KOPT-K1 (cell line): Measurements from ENCODE around the gene PKP3.
"Not testable (repeated sequence)": the region's sequence is repeated elsewhere in the genome, so short reads cannot be mapped to it uniquely, and the experiment has no call there.

Experiments
- H3K27ac ChIP-seq: fragments of 200-600 bp; sonication (generic); 2 replicates; pipeline ENCODE4 v1.5.1; 2016; ENCODE audit warnings: antibody characterized with exemption, mild to moderate bottlenecking, low read depth, low read length; ENCODE audit not compliant: poor library complexity, severe bottlenecking
- H3K36me3 ChIP-seq: fragments of 200-600 bp; sonication (generic); 2 replicates; pipeline ENCODE4 v1.5.1; 2017; ENCODE audit warnings: antibody characterized with exemption, mild to moderate bottlenecking, low read length, moderate library complexity; ENCODE audit not compliant: insufficient read depth
- H3K9me3 ChIP-seq: fragments of 200-600 bp; sonication (generic); 2 replicates; pipeline ENCODE4 v1.5.1; 2017; ENCODE audit warnings: antibody characterized with exemption, low read length, mild to moderate bottlenecking; ENCODE audit not compliant: insufficient read depth, poor library complexity, severe bottlenecking

Gene PKP3

GRCh38 chr11:418343-419247 is 24.6 kb downstream of the PKP3 start:
- Histone ChIP-seq H3K9me3 (no peaks in the 10 kb centered on the region), H3K36me3 (no peaks in the 10 kb centered on the region), H3K27ac (no peak overlapping the region)

DNA sequence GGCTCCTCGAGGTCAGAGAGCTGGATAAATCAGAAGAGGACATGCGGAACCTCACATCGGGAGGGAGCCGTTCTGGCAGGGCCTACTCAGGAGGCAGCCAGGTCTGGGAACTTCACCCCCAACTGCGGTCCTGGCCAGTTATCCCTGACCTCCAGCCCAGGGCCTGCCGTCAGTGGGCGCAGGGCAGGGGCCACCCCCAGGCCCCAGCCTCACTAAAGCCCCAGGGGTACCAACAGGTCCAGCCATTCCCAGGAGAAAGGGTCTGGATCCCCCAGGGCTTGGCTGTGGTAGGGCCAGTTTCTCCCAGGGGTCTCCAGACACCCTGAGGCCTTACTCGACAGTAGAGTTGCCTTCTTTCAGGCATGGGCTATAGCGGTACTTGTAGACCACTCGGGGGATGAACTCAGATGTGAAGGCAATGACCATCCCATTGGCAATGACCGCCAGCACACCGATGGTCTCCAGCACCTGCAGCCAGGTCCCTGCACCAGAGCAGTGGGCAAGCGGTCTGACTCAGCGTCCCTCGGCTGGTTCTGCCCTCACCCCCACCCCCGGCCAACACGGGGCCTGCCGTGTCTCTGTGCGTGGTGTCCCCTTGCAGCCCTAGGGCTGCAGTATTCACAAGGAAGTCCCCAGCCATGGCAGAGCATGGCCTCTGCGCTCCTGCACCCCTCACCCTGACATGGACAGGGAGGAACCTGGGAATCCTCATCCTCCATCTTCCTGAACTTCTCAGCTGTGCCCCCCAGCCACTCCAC is 25.4 kb downstream of the PKP3 start:
- no peak overlapping the region for H3K27ac ChIP-seq
- no peaks in the 10 kb centered on the region for H3K9me3 ChIP-seq
- H3K36me3 ChIP-seq, result no peaks in the 10 kb centered on the region

DNA sequence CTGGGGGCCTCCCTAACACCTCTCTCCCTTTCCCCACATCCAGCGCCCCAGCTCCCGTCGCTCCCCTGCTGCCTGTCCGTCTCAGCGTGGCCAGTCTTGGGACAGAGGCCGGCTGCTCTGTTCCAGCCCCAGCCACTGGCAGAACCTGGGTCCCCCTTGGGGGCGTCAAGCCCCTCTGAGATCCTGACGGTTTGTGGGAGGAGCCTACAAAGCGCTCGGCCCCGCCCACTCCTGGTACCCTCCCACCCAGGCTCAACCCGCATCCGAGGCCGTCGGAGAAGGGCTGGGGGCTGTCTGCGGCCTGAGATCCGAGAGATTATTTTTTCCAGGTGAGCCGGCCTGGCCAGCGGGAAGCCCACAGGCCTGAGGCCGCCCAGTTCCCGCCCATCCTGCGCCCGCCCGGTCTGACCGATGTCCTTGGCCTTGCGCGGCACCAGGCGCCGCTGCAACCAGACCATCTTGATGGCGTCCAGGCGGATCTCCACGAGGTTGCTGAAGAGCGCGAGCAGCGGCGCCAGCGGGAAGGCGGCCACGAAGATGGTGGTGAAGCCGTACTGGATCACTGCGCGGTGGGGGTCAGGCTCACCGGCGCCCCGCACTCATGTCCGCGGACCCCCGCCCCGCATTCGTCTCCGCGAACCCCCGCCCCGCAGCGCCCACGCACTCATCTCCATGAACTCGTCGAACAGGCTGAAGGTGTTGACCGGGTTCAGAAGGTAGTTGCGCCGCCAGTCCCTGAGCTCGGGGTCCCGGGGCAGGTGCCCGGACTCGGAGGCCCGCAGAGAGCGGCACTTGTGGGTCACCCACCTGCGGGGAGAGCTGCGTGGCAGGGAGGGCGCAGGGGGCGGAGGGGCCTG is 26.3 kb downstream of the PKP3 start:
- no peaks in the 10 kb centered on the region for H3K36me3 ChIP-seq
- H3K9me3 ChIP-seq, result no peaks in the 10 kb centered on the region
- H3K27ac ChIP-seq, result no peak overlapping the region

GRCh38 chr11:420911-421321 is 26.9 kb downstream of the PKP3 start:
- Histone ChIP-seq H3K27ac (no peak overlapping the region), H3K9me3 (no peaks in the 10 kb centered on the region), H3K36me3 (no peaks in the 10 kb centered on the region)

DNA sequence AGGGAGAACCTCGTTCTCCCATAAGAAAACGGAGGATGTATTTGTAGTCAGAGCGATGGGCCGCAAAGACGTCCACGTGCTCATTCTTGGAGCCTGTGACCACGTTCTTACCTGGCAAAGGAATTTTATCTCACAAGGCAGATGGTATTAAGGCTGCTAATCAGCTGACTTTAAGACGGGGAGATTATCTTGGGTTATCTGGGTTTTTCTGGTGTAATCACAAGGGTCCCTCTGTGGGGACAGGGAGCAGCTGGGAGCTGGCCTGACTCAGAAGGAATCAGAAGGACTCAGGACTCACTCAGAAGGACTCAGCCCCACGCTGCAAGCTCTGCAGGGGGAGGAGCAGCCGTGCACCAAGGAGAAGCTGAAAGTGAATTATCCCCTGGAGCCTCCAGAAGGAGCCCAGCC is 28.2 kb downstream of the PKP3 start:
- Histone ChIP-seq H3K27ac (no peak overlapping the region), H3K36me3 (no peaks in the 10 kb centered on the region), H3K9me3 (no peaks in the 10 kb centered on the region)

- Histone ChIP-seq H3K36me3 (no peaks in the 10 kb centered on the region), H3K27ac (no peak overlapping the region), H3K9me3 (no peaks in the 10 kb centered on the region)
Observed at GRCh38 chr11:424232-424631, 30.2 kb downstream of the PKP3 start.

- H3K27ac ChIP-seq, H3K36me3 ChIP-seq, H3K9me3 ChIP-seq: not testable (repeated sequence)
Observed at GRCh38 chr11:424766-425165, 30.8 kb downstream of the PKP3 start.

GRCh38 chr11:425301-425700 is 31.3 kb downstream of the PKP3 start:
- Histone ChIP-seq H3K9me3 (no peaks in the 10 kb centered on the region), H3K27ac (no peak overlapping the region), H3K36me3 (no peaks in the 10 kb centered on the region)

- H3K9me3 ChIP-seq, result no peaks in the 10 kb centered on the region
- no peaks in the 10 kb centered on the region for H3K36me3 ChIP-seq
- no peak overlapping the region for H3K27ac ChIP-seq
Observed at GRCh38 chr11:426851-427250, 32.8 kb downstream of the PKP3 start.

GRCh38 chr11:428295-428694 is 34.3 kb downstream of the PKP3 start:
- H3K27ac ChIP-seq, result no peak overlapping the region
- H3K9me3 ChIP-seq, result no peaks in the 10 kb centered on the region
- H3K36me3 ChIP-seq, result no peaks in the 10 kb centered on the region

DNA sequence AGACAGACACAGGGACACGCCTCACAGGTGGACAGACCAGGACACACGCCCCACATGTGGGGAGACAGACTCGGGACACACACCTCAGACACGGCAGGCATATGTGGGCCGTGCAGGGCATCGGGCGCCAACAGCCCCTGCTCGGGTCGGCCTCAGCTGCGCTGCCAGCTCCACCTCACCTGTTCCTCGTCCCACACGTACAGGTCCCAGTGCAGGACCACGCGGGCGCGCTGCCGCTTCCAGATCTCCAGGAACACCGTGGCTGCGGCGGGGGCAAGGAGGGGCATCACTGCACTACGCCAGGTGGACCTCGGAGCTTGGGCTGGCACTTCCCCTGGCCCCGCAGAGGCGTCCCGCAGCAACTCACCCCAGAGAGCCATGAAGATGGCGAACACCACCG is 35.4 kb downstream of the PKP3 start:
- Histone ChIP-seq H3K36me3 (no peaks in the 10 kb centered on the region), H3K9me3 (no peaks in the 10 kb centered on the region), H3K27ac (no peak overlapping the region)

GRCh38 chr11:429931-430456 is 36.0 kb downstream of the PKP3 start:
- Histone ChIP-seq H3K27ac (no peak overlapping the region), H3K36me3 (no peaks in the 10 kb centered on the region), H3K9me3 (no peaks in the 10 kb centered on the region)

- Histone ChIP-seq H3K27ac (no peak overlapping the region), H3K9me3 (no peaks in the 10 kb centered on the region), H3K36me3 (no peaks in the 10 kb centered on the region)
Observed at GRCh38 chr11:431921-432320, 37.9 kb downstream of the PKP3 start.

DNA sequence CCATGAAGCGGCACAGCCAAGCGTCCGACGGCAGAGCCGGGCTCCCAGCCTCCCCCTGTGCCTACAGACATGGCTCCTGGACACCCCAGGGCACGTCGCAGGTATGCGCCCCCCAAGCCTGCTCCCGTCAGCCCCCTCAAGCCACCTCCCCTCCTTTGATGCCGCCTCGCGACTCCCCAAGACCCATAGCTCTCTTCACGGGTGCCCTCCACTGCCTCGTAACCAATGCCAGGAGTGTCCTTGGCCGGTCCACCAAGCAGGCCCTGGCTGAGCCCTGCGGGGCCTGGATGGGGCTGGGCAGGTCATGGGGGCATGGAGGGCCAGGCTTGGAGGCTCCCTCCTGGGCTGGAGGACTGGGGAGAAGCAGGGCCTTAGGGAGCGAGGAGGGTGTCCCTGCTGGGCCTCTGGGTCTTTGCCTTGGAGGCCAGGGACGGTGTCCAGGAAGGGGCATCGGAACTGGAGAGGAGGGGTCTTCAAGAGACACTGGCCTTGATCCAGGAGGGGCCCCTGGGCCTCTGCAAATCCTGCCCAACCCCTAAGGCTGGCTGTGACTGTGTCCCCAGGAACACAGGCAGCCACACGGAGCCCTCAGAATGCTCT is 38.6 kb downstream of the PKP3 start:
- H3K9me3 ChIP-seq, result no peaks in the 10 kb centered on the region
- H3K27ac ChIP-seq, result no peak overlapping the region
- no peaks in the 10 kb centered on the region for H3K36me3 ChIP-seq
